Measurements from ENCODE around the gene DAP.
"Not testable (repeated sequence)": the region's sequence is repeated elsewhere in the genome, so short reads cannot be mapped to it uniquely, and the experiment has no call there.

Gene DAP

DNA sequence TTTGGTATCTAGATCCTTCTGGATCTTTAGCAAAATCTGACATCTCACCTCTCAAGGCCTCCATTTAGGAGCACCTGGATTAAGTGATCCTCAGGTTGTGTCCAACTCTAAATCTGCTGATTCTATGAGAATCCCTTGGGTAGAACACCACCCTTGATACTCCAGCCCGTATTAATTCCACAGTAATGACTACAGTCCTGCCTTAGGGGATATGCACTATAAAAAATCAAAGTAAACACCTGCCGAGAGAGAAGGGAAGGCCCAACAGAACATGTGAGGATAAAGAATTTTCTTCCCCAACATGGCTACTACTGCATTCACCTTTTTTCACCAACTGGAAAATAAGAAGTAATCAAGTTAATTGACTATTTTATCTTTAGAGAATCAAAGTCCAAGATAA lies 27.6 kb downstream of the DAP start:
- DNase-seq: no peak

DNA sequence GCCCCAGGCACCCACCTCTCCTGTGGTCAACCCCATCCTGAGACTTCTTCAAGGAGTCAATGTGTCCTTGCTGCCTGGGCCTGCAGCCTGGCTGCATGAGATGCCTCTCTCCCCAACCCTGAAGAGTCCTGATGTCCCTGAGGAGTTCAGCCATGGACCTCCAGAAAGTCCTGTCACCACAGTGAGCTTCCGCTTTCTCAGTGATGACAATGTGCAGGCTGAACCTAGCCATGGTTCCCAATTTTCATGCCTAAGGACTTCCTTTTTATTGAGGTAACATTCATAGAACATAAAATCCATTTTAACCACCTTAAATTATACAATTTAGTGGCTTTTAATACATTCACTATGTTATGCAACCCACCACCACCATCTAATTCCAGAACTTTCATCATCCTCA lies 29.1 kb downstream of the DAP start:
- DNase-seq: no peak

DNA sequence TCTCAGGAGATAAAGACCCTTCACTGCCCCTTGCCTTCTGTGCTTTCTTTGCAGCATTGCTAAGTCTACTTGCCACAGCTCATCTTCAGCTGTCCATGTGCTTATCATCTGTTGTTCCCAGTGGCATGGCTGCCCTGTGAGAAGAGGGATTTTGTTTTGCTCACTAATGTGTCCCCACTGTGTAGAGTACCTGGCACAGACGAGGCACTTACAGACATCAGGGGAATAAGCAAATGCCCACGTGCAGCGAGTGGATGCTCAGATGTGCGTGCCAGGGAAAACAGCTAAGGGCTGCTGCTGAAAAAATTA lies 31.0 kb downstream of the DAP start:
- no peak for DNase-seq

DNA sequence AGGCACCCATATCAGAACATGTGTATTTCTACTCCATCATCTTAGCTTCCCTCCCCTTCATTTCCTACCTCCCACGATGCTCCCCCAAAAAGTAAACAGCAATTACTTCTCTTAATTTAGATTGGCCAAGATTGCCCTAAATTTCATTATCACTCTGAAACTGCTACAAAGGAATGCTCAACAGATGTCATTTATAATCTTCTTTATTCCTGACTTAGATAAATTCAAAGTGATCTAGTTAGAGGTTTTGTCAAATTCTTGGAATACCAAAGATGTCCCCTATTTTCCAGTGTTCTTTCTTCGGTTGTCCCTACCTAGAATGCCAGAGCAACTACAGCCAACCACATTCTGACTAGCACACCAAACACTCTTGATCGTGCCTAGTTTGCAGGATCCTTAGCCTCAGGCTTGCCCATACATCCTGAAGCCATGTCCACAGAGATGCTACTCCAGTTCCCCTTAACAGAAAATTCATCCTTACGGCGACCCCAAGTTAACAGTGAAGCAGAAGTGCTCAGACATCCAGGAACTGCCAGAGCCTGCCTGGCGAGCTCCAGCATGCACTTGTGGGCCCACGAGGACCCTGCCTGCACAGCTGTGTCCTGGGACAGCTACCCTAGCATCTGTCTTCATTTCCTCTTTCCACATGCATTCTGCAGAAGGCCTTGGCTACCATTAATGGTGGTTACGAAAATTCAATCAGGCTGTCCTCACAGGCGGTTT lies 31.6 kb downstream of the DAP start:
- no peak for DNase-seq

DNA sequence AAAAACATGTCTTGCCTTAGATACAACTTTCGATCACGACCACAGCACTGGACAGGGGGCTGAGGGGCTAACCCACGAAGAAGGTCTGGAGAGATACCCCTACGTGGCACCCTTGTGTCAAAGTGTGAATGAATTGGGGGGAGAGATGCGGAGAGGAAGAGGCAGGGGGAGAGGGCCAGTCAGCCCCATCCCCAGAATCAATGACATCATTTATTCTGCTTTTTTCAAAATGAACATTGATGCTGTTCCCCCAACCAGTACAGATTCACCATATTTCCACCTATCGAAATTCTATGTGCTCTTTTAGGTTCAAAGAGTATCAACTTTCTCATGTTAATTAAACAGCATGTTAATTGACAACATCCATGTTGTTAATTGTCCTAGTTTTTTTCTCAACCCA lies 32.4 kb downstream of the DAP start:
- no peak for DNase-seq

DNA sequence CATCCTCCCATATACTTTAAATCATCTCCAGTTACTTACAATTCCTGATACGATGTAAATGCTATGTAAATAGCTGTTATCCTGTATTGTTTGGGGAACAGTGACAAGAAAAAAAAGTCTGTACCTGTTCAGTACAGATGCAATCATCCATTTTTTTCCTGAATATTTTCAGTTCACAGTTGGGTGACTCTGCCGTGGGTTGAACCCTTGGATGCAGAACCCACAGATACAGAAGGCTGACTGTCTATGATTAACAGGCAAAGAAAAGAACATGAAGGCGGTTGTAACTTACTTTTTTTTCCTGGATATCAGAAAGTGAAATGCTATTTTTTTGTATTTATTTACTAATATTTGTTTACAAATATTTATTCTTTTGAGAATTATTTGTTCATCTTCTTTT lies 33.2 kb downstream of the DAP start:
- DNase-seq: no peak

DNA sequence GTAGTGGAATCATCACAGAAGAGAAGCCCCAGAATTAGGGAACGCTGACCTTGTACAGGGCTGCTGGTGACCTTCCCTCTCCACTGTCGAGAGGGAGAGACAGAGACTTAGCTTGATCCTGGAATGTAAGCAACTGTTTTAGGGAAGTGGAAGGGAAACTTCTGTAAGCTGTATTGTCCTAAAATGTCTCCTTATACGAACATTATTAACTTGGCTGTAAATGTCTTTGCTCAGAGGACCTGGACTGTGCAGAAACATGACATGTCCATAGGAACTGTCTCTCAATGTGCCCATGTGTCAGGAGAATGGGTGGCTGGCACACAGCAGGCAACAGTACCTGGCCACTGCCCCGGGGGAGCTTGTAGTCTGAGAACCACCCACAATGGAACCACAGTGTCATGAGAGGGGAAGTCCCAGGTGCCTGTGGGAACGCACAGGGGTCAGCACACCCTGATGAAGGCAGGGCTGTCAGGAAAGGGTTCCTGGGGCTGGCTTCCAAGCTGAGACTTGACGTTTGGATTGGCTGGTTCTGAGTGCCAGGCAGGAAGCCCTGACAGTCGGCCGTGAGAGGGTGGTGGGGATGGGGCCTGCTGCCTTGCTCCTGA lies 34.0 kb downstream of the DAP start:
- no peak for DNase-seq

DNA sequence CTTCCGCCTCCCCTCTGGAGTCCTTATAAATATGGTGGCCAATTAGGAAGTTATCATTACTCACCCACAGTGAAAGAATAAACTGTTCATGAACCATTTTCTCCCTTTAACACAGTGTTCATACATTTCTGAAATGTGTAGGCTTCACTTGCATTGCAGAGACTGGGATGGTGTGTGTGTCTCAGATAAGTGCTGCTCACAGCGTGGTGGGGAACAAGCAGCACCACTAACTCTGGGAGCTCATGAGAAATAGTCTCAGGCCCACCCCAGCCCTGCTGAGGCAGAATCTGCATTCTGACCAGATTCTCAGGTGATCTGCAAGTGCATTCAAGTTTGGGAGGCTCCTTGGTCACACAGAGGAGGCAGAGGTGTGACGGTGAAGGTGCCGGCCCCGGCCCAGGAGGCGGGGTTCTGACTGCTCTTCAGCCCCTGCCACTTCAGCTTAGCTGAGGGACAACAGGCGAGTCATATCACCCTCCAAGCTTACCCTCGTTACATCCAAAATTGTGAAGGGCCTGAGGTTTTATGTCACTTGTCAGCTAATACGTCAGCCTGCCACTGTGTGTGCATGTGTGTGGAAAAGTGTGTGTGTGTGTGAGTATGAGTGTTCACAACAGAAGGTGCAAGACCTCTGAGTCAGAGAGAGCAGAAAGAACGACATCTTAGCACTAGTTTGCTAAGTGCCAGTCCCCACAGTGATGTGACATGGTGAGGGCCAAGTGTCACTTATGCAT lies 34.7 kb downstream of the DAP start:
- no peak for DNase-seq

DNA sequence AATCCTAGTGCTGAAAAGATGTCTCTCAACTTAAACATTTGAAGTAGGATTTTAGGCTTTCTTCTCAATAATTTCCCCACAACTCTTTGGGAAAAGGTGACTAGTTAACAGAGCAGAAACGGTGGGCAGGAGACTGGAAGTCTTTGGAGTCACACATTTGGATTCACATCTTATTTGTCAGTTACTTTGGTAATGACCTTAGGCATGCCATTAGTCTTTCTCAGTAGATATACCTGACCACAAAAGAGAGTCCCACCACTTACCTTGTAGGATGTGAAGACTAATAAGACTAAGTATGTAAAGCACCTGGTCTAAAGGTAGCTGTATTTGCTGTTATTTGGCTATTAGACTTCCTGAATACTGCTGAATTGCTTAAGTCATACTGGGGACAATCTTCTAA lies 35.4 kb downstream of the DAP start:
- DNase-seq: no peak

DNA sequence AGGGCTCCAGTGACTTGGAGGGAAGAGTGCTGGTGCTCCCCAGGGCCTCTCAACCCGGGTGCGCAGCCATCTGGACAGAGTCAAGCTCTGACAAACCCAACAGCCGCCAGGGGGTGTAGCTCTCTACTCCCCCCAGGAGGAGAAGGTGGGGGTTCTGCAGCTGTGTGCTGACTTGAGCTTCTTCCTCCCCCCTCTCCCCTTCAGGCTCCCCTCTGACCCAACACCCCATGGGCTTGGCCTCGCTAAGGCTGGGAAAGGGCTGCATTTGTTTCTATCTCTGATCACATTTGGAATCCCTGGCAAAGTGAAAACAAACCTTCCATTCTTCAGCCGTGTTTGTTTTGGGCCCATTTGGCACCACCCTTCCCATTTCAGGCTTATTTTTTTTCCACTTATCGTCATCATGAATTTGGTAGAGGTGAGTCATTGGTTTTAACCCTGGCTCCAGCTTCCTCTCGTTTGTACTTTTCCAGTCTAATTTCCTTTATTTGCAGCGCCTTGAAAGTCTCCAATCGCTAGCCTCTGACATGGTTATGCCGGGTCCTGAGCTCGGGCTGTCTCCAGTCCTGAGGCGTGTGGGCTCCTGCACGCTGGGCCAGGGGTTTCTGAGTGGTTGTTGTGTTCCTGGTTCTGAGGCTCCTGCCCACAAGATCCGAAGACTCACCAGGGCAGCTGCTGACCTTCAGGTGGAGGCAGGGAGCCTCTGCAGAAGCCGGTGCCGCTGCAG lies 36.1 kb downstream of the DAP start:
- no peak for DNase-seq

DNA sequence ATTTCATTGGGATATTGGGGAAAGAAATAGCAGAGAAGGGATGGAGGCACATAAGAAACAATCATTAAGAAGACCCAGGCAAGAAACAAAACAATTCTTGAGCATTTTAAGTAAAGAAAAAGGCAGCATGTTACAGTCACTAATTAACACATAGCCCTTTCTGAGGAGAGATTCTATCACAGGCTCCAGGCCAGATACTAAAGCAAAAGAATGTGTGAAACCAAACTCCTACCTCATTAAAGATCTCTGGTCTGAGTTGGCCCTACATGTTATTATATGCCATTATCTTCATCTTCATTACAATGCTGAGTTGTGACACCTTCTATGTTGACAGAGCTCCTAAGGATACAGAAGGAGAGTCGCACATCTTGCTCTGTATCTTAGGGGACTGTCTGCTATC lies 37.5 kb downstream of the DAP start:
- no peak for DNase-seq

DNA sequence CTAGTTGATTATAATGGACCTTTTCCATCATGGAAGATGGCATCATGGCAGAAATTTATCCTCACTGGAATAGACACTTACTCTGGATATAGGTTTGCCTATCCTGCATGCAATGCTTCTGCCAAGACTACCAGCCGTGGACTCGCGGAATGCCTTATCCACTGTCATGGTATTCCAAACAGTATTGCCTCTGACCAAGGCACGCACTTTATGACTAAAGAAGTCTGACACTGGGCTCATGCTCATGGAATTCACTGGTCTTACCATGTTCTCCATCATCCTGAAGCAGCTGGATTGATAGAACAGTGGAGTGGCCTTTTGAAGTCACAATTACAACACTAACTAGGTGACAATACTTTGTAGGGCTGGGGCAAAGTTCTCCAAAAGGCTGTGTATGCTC lies 40.3 kb downstream of the DAP start:
- DNase-seq: not testable (repeated sequence)

DNA sequence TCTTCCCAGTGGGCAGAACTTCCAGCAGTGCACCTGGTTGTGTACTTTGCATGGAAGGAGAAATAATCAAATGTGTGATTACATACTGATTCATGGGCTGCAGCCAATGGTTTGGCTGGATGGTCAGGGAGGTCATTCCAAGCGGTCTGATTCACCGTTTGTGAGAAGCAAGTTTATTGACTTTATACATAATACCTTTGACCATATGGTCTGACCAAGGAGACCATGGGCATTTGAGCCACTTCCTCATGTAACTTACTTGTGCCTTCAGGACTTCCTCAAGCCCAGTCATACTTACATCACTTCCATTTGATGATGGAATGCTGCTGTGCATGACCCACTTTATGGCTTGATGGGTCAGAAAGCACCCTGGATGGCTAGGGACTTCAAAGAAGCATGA lies 41.1 kb downstream of the DAP start:
- DNase-seq: no peak

DNA sequence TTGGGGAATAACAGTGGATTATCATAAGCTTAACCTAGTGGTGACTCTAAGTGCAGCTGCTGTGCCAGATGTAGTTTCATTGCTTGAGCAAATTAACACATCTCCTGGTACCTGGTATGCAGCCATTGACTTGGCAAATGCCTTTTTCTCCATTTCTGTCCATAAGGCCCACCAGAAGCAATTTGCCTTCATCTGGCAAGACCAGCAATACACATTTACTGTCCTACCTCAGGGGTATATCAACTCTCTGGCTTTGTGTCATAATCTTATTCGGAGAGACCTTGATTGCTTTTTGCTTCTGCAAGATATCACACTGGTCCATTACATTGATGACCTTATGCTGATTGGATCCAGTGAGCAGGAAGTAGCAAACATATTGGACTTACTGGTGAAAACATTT lies 42.4 kb downstream of the DAP start:
- DNase-seq: not testable (repeated sequence)

DNA sequence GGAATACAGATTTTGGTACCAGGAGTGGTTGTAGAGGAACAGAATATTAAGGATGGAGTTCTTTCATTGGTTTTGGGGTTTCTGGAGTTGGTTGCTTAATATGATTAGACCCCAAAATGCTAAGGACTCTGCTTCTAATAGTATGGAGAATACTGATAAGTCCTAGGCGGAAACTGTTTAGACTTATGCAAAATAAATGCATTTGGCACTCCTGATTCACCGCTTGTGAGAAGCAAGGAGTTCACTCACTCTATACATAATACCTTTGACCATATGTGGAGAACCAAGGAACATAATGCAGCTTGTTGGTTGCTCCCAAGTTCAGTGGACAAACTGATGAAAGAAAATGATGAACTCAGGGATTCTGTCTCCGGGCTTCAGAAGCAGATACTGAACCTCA lies 44.2 kb downstream of the DAP start:
- not testable (repeated sequence) for DNase-seq

DNA sequence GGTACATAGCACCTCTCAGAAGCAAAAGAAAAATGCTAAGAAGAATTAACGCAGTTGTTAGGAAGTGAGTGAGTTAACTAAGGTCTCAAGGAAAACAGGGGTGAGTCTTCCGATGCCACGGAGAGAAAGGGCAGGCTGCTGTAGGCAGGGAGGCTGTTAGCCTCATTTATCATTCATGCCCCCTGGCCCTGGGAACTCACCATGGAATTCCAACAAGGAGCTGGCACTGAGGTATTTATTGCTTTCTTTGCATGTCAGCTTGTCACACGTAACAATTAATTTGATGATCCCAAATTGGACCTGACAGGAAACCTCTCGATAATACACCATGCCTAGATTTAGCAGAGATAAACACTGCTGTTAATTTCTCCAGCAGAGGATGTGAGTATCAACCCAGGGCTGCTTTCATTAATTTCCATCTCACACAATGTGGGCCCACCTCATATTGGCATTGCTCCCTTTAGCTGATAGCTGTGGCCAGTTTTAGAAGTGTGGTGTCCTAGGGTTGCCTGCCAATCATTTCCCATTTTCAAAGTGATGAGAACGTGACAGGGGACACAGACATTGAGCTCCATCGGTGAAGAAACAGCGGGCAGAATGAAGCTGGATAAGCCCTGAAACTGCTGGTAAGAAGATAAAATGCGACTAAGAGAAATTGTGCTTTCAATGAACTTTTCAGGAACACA lies 45.3 kb downstream of the DAP start:
- DNase-seq: no peak

DNA sequence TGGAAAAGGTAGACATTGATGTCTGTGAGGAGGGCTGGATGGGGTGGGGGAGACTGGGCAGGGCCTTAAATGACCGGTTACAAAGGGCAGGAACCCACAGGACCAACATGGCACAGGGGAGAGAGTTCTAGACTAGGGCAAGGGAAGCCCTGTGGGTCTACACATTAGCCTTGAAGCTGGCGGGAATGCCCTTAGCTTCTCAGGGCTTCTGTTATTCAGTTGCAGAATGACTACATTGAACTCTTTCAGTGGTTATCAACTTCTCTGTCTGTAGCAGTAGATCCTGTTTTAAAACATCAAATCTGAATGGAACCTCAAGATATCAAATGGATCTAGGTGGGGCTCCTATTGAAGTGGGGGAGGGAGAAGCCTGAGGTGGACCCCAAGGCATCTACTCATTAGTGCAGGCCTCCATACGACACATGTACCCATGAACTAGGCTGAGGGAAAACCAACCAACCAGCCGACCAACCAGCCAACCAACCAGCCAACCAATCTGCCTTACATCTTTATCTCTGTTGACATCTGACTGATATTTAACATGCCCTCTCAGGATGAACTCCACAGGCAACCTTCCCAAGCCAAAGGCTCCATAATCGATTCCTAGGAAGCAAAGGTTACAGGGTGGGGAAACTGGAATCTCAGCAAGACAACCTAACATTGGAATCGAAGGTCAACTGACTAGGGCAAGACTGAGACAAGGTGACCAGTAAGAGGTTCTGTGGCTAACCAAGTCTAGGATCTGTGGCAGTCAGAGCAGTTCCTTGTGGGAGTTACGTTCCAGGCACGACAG lies 48.3 kb downstream of the DAP start:
- no peak for DNase-seq

DNA sequence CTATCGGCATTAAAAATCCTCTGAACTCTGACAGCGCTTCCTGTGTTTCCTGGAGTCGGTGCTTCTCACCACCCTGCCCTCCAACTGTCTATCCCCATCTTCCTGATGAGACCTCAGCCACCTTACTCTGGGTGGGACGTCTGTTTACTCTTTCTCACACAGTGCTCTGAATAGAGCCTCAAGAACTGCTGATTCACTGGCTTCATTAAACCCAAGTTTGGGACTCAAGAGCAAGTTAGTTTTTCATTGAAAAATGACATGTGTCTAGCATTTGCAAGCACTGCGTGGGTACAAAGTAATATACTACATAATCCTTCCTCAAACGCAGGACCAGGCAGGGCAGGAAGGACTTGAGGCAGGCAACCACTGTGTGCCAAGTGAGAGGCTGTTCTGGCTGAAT lies 49.5 kb downstream of the DAP start:
- DNase-seq: no peak

DNA sequence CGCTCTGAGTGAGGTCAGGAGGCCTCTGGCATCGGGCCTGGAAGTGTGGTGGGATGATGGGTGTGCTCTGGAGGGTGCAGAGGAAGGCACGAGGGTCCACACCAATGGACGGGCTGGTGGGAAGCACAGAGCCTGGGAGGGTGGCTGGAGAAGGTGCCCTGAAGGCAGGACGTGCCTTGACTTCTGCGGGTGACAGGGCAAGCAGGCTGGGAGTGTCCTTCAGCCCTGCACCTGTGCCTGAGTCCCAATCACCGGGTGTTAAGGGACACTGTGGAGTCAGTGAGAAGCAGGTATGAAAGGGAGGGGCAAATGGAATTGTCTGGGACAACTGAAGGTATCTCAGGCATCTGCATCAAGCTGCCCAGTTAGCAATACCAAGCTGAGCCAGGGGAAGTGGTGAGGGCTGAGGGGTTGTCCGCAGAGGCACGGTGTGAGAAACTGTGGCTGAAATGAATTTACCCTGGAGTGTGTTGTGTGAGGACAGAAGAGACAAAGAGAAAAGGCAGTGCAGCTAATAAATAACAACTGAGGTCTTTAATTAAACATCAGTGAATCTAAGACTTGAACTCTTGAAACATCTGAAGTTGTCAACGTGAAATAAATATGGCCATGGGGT lies 50.4 kb downstream of the DAP start:
- DNase-seq: no peak

DNA sequence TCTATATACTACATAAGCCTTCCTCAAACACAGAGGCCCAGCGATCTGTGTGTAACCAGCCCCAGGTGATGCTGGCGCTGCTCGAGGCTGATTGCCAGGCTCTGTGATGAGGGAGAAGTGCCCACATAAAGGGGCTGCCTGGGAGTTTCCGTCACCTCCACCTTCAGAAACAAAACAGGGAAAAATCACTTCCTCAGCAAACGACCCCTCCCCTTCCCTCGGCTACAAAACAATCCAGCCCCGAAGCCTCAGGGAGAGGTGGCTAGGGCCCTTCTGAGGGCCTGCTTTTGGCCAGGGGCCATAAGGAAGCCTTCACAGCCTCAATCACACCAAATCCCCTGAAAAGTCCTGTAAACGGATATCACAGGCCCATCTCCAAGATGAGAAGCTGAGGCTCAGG lies 51.1 kb downstream of the DAP start:
- DNase-seq: no peak

DNA sequence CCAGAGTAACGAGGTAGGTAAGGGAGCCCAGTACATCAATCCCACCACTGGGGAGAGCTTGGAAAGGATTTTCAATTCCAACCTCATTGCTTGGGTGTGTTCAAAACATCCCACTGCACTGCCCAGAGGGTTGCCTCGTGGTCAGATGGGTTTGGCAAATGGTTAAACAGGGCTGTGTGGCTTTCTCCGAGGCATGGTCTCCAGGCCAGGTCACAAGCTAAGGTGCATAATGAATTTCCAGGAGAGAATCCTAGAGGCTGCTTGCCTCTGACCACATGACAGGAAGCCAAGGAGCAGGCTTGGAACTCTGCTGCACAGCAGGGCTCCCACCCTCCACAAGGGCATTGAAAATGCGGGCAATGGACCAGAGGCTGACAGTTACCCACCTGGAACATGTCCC lies 51.6 kb downstream of the DAP start:
- DNase-seq: no peak

Measured in stimulated activated CD4-positive, alpha-beta T cell treated with anti-CD3 and anti-CD28 coated beads, Interleukin-4, amount 100 ng/mL, for 1 hour (primary cell).